ENCODE data around the gene FOXJ1. TPM values are rescaled to one million over a fixed set of nuclear protein-coding genes. Genes with fewer than 3 reads are reported as not detected.

The FOXJ1 gene
- total and polyA plus RNA-seq, 2 of the 13 experiments (the other 11 are each of a cell fraction or from before 2014, with no cell fraction given) = 0.98 to 1.6 TPM

DNA sequence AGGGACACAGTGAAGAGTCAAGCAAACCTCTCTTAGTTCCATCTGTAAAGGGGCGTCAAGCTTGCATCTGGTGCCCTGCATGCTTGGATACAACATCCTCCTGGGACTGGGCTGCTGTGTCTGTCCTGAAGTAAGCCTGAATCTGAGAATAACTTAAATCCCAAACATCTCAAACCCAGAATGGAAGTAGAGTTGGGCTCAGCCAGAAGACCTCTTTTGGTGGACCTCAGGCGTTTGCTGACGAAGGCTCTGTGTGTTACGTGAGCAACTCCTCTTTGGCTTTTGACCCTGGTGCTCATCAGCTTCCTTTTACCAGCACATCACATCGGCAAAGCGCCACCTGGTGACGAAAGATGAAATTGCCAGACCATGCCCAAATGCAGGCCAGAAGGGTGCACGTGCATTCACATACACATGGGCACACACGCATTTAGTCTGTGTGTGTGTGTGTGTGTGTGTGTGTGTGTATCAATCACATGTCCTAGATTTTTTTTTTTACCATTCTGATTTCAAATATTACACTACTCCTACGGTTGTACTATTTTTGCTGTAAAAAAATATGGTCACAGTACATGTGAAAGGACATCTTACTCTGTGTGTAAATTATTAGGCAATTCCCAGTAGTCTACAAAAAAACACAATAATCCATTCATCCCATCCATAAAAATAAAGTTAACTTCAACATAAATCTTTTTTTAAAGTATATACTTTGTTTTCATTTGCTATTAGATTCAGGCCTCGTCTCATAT, 41.1 kb upstream of the FOXJ1 start (continued):
- TF ChIP-seq, protein P1, sequence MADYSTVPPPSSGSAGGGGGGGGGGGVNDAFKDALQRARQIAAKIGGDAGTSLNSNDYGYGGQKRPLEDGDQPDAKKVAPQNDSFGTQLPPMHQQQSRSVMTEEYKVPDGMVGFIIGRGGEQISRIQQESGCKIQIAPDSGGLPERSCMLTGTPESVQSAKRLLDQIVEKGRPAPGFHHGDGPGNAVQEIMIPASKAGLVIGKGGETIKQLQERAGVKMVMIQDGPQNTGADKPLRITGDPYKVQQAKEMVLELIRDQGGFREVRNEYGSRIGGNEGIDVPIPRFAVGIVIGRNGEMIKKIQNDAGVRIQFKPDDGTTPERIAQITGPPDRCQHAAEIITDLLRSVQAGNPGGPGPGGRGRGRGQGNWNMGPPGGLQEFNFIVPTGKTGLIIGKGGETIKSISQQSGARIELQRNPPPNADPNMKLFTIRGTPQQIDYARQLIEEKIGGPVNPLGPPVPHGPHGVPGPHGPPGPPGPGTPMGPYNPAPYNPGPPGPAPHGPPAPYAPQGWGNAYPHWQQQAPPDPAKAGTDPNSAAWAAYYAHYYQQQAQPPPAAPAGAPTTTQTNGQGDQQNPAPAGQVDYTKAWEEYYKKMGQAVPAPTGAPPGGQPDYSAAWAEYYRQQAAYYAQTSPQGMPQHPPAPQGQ (CRISPR knock-in tag; IDR thresholded peaks at IDR 0.05; ENCODE audit: borderline replicate concordance) = 0 out of 2 replicates have a peak, but pooled peaks have one; percentile 81
- TF ChIP-seq KAT7 (CRISPR knock-in tag; IDR thresholded peaks at IDR 0.05; ENCODE audit: borderline replicate concordance) = no peak
- TF ChIP-seq, protein P2, sequence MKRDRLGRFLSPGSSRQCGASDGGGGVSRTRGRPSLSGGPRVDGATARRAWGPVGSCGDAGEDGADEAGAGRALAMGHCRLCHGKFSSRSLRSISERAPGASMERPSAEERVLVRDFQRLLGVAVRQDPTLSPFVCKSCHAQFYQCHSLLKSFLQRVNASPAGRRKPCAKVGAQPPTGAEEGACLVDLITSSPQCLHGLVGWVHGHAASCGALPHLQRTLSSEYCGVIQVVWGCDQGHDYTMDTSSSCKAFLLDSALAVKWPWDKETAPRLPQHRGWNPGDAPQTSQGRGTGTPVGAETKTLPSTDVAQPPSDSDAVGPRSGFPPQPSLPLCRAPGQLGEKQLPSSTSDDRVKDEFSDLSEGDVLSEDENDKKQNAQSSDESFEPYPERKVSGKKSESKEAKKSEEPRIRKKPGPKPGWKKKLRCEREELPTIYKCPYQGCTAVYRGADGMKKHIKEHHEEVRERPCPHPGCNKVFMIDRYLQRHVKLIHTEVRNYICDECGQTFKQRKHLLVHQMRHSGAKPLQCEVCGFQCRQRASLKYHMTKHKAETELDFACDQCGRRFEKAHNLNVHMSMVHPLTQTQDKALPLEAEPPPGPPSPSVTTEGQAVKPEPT (CRISPR knock-in tag; IDR thresholded peaks at IDR 0.05; ENCODE audit: low read depth) = no peak
- no peak for TF ChIP-seq HNRNPLL (IDR thresholded peaks at IDR 0.05; ENCODE audit: low read depth, low read length, poor library complexity, severe bottlenecking)
- TF ChIP-seq ZSCAN12 (CRISPR knock-in tag; IDR thresholded peaks at IDR 0.05) = no peak
- TF ChIP-seq ZNF672 (CRISPR knock-in tag; IDR thresholded peaks at IDR 0.05) = no peak
- TF ChIP-seq ZNF75D (CRISPR knock-in tag; IDR thresholded peaks at IDR 0.05; ENCODE audit: borderline replicate concordance) = no peak
- TF ChIP-seq, protein P3, sequence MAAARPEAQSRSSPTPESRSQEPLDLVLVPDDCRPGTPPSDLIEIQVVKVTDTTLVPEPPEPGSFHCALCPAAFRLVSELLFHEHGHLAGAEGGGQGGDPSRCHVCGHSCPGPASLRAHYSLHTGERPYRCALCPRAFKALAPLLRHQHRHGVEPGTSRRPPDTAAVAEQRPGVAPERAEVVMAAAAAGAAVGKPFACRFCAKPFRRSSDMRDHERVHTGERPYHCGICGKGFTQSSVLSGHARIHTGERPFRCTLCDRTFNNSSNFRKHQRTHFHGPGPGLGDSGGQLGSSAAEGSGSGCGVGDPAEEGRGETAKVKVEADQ (CRISPR knock-in tag; IDR thresholded peaks at IDR 0.05; ENCODE audit: borderline replicate concordance) = no peak
- TF ChIP-seq ZNF570 (CRISPR knock-in tag; IDR thresholded peaks at IDR 0.05; ENCODE audit: borderline replicate concordance) = no peak
- no peak for TF ChIP-seq TEAD2 (CRISPR knock-in tag; IDR thresholded peaks at IDR 0.05)
- peak; percentile 66; the same call in 1 of the 2 replicates for TF ChIP-seq RCOR2 (CRISPR knock-in tag; IDR thresholded peaks at IDR 0.05)
- TF ChIP-seq, protein P4, sequence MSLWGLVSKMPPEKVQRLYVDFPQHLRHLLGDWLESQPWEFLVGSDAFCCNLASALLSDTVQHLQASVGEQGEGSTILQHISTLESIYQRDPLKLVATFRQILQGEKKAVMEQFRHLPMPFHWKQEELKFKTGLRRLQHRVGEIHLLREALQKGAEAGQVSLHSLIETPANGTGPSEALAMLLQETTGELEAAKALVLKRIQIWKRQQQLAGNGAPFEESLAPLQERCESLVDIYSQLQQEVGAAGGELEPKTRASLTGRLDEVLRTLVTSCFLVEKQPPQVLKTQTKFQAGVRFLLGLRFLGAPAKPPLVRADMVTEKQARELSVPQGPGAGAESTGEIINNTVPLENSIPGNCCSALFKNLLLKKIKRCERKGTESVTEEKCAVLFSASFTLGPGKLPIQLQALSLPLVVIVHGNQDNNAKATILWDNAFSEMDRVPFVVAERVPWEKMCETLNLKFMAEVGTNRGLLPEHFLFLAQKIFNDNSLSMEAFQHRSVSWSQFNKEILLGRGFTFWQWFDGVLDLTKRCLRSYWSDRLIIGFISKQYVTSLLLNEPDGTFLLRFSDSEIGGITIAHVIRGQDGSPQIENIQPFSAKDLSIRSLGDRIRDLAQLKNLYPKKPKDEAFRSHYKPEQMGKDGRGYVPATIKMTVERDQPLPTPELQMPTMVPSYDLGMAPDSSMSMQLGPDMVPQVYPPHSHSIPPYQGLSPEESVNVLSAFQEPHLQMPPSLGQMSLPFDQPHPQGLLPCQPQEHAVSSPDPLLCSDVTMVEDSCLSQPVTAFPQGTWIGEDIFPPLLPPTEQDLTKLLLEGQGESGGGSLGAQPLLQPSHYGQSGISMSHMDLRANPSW (CRISPR knock-in tag; IDR thresholded peaks at IDR 0.05; ENCODE audit: borderline replicate concordance) = no peak
- TF ChIP-seq SP5 (CRISPR knock-in tag; IDR thresholded peaks at IDR 0.05; ENCODE audit: borderline replicate concordance, low read depth) = no peak
- TF ChIP-seq ZZZ3 (CRISPR knock-in tag; IDR thresholded peaks at IDR 0.05; ENCODE audit: borderline replicate concordance) = no peak
- TF ChIP-seq JDP2 (CRISPR knock-in tag; IDR thresholded peaks at IDR 0.05; ENCODE audit: borderline replicate concordance) = no peak
- TF ChIP-seq ZSCAN29 (CRISPR knock-in tag; conservative IDR thresholded peaks at IDR 0.05) = no peak
- no peak for TF ChIP-seq ZNF747 (CRISPR knock-in tag; IDR thresholded peaks at IDR 0.05; ENCODE audit: borderline replicate concordance)
- no peak for TF ChIP-seq ZNF569 (CRISPR knock-in tag; IDR thresholded peaks at IDR 0.05; ENCODE audit: borderline replicate concordance)
- TF ChIP-seq GTF2F1 (IDR thresholded peaks at IDR 0.05; ENCODE audit: low read length) = no peak
- TF ChIP-seq ATRX (CRISPR knock-in tag; IDR thresholded peaks at IDR 0.05; ENCODE audit: borderline replicate concordance) = no peak
- TF ChIP-seq ZBTB38 (CRISPR knock-in tag; IDR thresholded peaks at IDR 0.05) = no peak
- no peak for TF ChIP-seq MXD3 (CRISPR knock-in tag; IDR thresholded peaks at IDR 0.05)
